Upper lobe of left lung (tissue), 4 donors: ENCODE data around the gene KIF18B.

Experiments
- POLR2A ChIP-seq, 4 donors: fragments of 450-650 bp; IDR thresholded peaks; one replicate each; pipeline ENCODE4 v1.5.1; 2016 to 2017; ENCODE audit warnings: antibody characterized with exemption in 4 of 4, mild to moderate bottlenecking in 2 of 4
- TF ChIP-seq, protein P1 (sequence below), 6 experiments: fragments of 450-650 bp in 4 of 6; fragments of 200-600 bp in 2 of 6; sonication (generic) in 2 of 6; IDR thresholded peaks; one replicate each; pipeline ENCODE4 v1.5.1; 2016 to 2019; ENCODE audit warnings: antibody characterized with exemption in 6 of 6

- TF ChIP-seq, protein P1, sequence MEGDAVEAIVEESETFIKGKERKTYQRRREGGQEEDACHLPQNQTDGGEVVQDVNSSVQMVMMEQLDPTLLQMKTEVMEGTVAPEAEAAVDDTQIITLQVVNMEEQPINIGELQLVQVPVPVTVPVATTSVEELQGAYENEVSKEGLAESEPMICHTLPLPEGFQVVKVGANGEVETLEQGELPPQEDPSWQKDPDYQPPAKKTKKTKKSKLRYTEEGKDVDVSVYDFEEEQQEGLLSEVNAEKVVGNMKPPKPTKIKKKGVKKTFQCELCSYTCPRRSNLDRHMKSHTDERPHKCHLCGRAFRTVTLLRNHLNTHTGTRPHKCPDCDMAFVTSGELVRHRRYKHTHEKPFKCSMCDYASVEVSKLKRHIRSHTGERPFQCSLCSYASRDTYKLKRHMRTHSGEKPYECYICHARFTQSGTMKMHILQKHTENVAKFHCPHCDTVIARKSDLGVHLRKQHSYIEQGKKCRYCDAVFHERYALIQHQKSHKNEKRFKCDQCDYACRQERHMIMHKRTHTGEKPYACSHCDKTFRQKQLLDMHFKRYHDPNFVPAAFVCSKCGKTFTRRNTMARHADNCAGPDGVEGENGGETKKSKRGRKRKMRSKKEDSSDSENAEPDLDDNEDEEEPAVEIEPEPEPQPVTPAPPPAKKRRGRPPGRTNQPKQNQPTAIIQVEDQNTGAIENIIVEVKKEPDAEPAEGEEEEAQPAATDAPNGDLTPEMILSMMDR (IDR thresholded peaks at IDR 0.05): no peak
- no peak for TF ChIP-seq POLR2A (IDR thresholded peaks at IDR 0.05)
Observed at GRCh38 chr17:44922136-44922535, 25.4 kb downstream of the KIF18B start.
